Heart left ventricle (tissue), 13 donors: ENCODE measurements around the gene PRRX1.
A peak's percentile ranks its signal among the peaks of the same experiment; 100 is the strongest.

Source experiments
- POLR2A ChIP-seq, 2 donors: fragments of 450-650 bp; IDR thresholded peaks; one replicate each; pipeline ENCODE4 v1.6.1; 2017; ENCODE audit warnings: antibody characterized with exemption in 2 of 2, mild to moderate bottlenecking in 2 of 2, moderate library complexity in 2 of 2
- TF ChIP-seq, protein P1 (sequence below), 12 donors: fragments of 200-600 bp; sonication (generic) in 4 of 12; IDR thresholded peaks; one replicate each; pipeline versions ENCODE4 v1.5.0 to v1.8.0; 2018 to 2022; ENCODE audit warnings: antibody characterized with exemption in 12 of 12, mild to moderate bottlenecking in 5 of 12
- donor health status: ischemic (EF 13 %, LVEDD 7.1; RV severe dilation, severe dysfunction).
- donor health status: DM: no; HTN: yes; CAD: no.
- donor health status: DM: no; HTN: no; CAD: no.
- donor health status: ischemic (EF 25% LVEDD 6.9; RV normal size, moderate dysfunction).
- donor health status: ischemic (EF 25% LVEDD 5.7; RV mildly dilated, moderate dysfunction).
- donor health status: ischemic (EF 35%, LVEDD 5.7; RV mildly dilated, moderate dysfunction).
- donor health status: nonischemic (EF 11% LVEDD 7.7; RV severe dilation, severe dysfunction).
- donor health status: DM: yes; HTN: yes; CAD: no.
- donor health status: PGD.
- donor health status: ischemic (EF 29% LVEDD 5.4; RV normal size, mild dysfunction).
- donor health status: nonischemic (EF 23%, LVEDD 6.1; RV moderate dilation, normal function).

DNA sequence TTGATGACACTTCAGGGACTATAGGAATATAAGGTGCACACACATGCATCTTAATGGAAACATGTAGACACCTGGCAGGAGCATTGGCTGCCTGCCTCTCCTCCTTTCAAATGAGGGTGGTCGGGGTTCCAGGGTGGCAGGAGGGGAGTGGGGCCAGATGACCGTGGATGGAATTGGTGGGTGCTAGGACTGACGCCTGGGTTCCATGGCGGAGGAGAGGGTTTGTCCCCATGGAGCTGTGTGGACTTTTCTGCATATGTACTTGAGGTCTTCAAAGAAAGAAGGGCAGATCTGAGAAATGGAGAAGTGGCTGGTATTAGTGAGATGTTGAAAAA, 7.7 kb downstream of the PRRX1 start:
- TF ChIP-seq, protein P1, sequence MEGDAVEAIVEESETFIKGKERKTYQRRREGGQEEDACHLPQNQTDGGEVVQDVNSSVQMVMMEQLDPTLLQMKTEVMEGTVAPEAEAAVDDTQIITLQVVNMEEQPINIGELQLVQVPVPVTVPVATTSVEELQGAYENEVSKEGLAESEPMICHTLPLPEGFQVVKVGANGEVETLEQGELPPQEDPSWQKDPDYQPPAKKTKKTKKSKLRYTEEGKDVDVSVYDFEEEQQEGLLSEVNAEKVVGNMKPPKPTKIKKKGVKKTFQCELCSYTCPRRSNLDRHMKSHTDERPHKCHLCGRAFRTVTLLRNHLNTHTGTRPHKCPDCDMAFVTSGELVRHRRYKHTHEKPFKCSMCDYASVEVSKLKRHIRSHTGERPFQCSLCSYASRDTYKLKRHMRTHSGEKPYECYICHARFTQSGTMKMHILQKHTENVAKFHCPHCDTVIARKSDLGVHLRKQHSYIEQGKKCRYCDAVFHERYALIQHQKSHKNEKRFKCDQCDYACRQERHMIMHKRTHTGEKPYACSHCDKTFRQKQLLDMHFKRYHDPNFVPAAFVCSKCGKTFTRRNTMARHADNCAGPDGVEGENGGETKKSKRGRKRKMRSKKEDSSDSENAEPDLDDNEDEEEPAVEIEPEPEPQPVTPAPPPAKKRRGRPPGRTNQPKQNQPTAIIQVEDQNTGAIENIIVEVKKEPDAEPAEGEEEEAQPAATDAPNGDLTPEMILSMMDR (IDR thresholded peaks at IDR 0.05), result peak in 1 of 12 donors; percentile 16
- TF ChIP-seq POLR2A (IDR thresholded peaks at IDR 0.05), result no peak
